Tibial nerve (tissue), 4 donors: ENCODE data around the gene ABLIM2. TPM values are rescaled to one million over a fixed set of nuclear protein-coding genes. Genes with fewer than 3 reads are reported as not detected.

Source experiments
- DNase-seq, 2 donors: peaks; one replicate each; pipeline ENCODE4 v3.0.0-alpha.2; 2019; ENCODE audit warnings: low spot score in 2 of 2
- H3K27ac ChIP-seq, 4 donors: fragments of 200-600 bp; sonication (generic) in 3 of 4; one replicate each; pipeline ENCODE4 v1.5.1; 2017 to 2019; ENCODE audit warnings: mild to moderate bottlenecking in 1 of 4
- H3K27me3 ChIP-seq, 2 donors: fragments of 200-600 bp; sonication (generic) in 1 of 2; one replicate each; pipeline versions ENCODE4 v1.5.1 to v1.6.0; 2017 to 2019
- H3K36me3 ChIP-seq, 3 donors: fragments of 200-600 bp; sonication (generic); one replicate each; pipeline ENCODE4 v1.5.1; 2018 to 2019
- H3K4me1 ChIP-seq, 4 donors: fragments of 200-600 bp; sonication (generic) in 3 of 4; one replicate each; pipeline ENCODE4 v1.5.1; 2017 to 2019
- H3K4me3 ChIP-seq, 4 donors: fragments of 200-600 bp; sonication (generic) in 3 of 4; one replicate each; pipeline ENCODE4 v1.5.1; 2017 to 2019; ENCODE audit warnings: mild to moderate bottlenecking in 1 of 4, moderate library complexity in 1 of 4
- H3K9me3 ChIP-seq, 4 donors: fragments of 200-600 bp; sonication (generic) in 3 of 4; one replicate each; pipeline ENCODE4 v1.5.1; 2017 to 2019
- EP300 ChIP-seq, 2 donors: sonication (generic); formaldehyde crosslinking; IDR thresholded peaks; one replicate each; pipeline ENCODE4 v1.6.1; 2017; ENCODE audit warnings: antibody characterized with exemption in 2 of 2, mild to moderate bottlenecking in 1 of 2
- POLR2A ChIP-seq, 2 donors: fragments of 450-650 bp; IDR thresholded peaks; one replicate each; pipeline ENCODE4 v1.6.1; 2017; ENCODE audit warnings: antibody characterized with exemption in 2 of 2, mild to moderate bottlenecking in 2 of 2, moderate library complexity in 2 of 2
- WGBS, 2 donors: methylation state at CpG; one replicate each; pipeline ENCODE4 v1.1.5; 2018; 5-methylcytosine and 5-hydroxymethylcytosine counted together
- total RNA-seq, 4 donors: library from RNA; depleted of rRNA; stranded (reverse); fragments of >200 nt; gene quantifications; one replicate each; pipeline ENCODE4 v1.1.0, GENCODE V29; 2016
- TF ChIP-seq, protein P1 (sequence below), 5 experiments: fragments of 200-600 bp in 3 of 5; fragments of 450-650 bp in 2 of 5; sonication (generic) in 3 of 5; IDR thresholded peaks; one replicate each; pipeline ENCODE4 v1.5.1; 2016 to 2019; ENCODE audit warnings: antibody characterized with exemption in 5 of 5, mild to moderate bottlenecking in 3 of 5, moderate library complexity in 2 of 5

The ABLIM2 gene
- total RNA-seq, 4 donors from 2014 or later, result 29.1 to 125 (median 41.7) TPM

GRCh38 chr4:8204576-8205227, 46.1 kb upstream of the ABLIM2 start:
- Histone ChIP-seq H3K36me3 (no peaks in the 10 kb centered on the region), H3K4me3 (no peak overlapping the region), H3K27me3 (no peaks in the 10 kb centered on the region), H3K4me1 (peaks cover 0 to 35% (median 15%) of the 10 kb centered on the region in 4 donors), H3K9me3 (no peaks in the 10 kb centered on the region), H3K27ac (no peak overlapping the region)
- no peak for DNase-seq
- WGBS, 2 donors, result 87 to 88% methylated on average over 26 to 31 of the region's 31 CpGs
- TF ChIP-seq POLR2A (IDR thresholded peaks at IDR 0.05), result no peak
- TF ChIP-seq, protein P1, sequence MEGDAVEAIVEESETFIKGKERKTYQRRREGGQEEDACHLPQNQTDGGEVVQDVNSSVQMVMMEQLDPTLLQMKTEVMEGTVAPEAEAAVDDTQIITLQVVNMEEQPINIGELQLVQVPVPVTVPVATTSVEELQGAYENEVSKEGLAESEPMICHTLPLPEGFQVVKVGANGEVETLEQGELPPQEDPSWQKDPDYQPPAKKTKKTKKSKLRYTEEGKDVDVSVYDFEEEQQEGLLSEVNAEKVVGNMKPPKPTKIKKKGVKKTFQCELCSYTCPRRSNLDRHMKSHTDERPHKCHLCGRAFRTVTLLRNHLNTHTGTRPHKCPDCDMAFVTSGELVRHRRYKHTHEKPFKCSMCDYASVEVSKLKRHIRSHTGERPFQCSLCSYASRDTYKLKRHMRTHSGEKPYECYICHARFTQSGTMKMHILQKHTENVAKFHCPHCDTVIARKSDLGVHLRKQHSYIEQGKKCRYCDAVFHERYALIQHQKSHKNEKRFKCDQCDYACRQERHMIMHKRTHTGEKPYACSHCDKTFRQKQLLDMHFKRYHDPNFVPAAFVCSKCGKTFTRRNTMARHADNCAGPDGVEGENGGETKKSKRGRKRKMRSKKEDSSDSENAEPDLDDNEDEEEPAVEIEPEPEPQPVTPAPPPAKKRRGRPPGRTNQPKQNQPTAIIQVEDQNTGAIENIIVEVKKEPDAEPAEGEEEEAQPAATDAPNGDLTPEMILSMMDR (IDR thresholded peaks at IDR 0.05), result no peak
- TF ChIP-seq EP300 (IDR thresholded peaks at IDR 0.05), result no peak

DNA sequence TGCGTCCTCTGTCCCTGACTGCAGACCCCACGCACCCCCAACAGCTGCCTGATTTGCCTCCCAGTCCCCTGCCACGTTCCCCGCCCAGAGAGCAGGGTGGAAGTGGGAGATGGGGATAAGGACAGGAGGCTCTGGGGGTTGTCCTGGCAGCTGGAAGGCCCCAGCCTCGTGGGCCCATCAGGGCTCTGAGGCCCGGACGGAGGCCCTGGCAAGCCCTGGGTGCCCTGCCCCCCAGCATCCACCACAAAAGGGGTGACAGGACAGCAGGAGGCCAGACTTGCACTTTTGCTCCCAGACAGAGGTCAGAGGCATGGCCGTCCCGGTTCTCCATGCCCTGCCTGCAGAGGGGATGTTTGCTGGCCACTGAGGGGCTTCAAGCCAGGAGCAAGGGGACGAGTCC, 45.2 kb upstream of the ABLIM2 start:
- no peak overlapping the region for H3K27ac ChIP-seq
- DNase-seq, result no peak
- TF ChIP-seq EP300 (IDR thresholded peaks at IDR 0.05) (no peak), POLR2A (IDR thresholded peaks at IDR 0.05) (no peak)
- TF ChIP-seq, protein P1 (IDR thresholded peaks at IDR 0.05), result no peak
- H3K36me3 ChIP-seq, result no peaks in the 10 kb centered on the region
- H3K4me3 ChIP-seq, result no peak overlapping the region
- peaks cover 0 to 43% (median 22%) of the 10 kb centered on the region in 4 donors for H3K4me1 ChIP-seq
- H3K9me3 ChIP-seq, result no peaks in the 10 kb centered on the region
- WGBS, 2 donors, result 70 to 76% methylated on average over 9 to 10 of the region's 10 CpGs
- H3K27me3 ChIP-seq, result no peaks in the 10 kb centered on the region

GRCh38 chr4:8203052-8203401, 44.4 kb upstream of the ABLIM2 start:
- Histone ChIP-seq H3K4me1 (peaks cover 0 to 51% (median 26%) of the 10 kb centered on the region in 4 donors), H3K4me3 (peak overlapping the region in 1 of 4 donors; percentile 49), H3K27ac (no peak overlapping the region), H3K36me3 (no peaks in the 10 kb centered on the region), H3K27me3 (no peaks in the 10 kb centered on the region), H3K9me3 (no peaks in the 10 kb centered on the region)
- no peak for DNase-seq
- no peak for TF ChIP-seq POLR2A (IDR thresholded peaks at IDR 0.05)
- TF ChIP-seq, protein P1 (IDR thresholded peaks at IDR 0.05), result no peak
- TF ChIP-seq EP300 (IDR thresholded peaks at IDR 0.05), result no peak
- WGBS, 2 donors, result 75 to 91% methylated on average over 7 of the region's 7 CpGs

GRCh38 chr4:8202108-8203051, 43.8 kb upstream of the ABLIM2 start:
- H3K4me1 ChIP-seq, result peaks cover 0 to 51% (median 28%) of the 10 kb centered on the region in 4 donors
- TF ChIP-seq EP300 (IDR thresholded peaks at IDR 0.05) (no peak), POLR2A (IDR thresholded peaks at IDR 0.05) (no peak)
- TF ChIP-seq, protein P1 (IDR thresholded peaks at IDR 0.05), result no peak
- peak overlapping the region in 2 of 4 donors; percentile 2 to 49 for H3K4me3 ChIP-seq
- no peaks in the 10 kb centered on the region for H3K36me3 ChIP-seq
- DNase-seq, result no peak
- H3K9me3 ChIP-seq, result no peaks in the 10 kb centered on the region
- H3K27me3 ChIP-seq, result no peaks in the 10 kb centered on the region
- peak overlapping the region in 2 of 4 donors; percentile 9 to 84 for H3K27ac ChIP-seq
- 75 to 77% methylated on average over 21 of the region's 21 CpGs for WGBS, 2 donors
